Measurements from ENCODE around the gene TMEM263. TPM values are rescaled to one million over a fixed set of nuclear protein-coding genes. Genes with fewer than 3 reads are reported as not detected.
A peak's percentile ranks its signal among the peaks of the same experiment; 100 is the strongest.

Gene TMEM263
- total and polyA plus RNA-seq, 2 of the 13 experiments (the other 11 are each of a cell fraction or from before 2014, with no cell fraction given): 25.9 to 58.6 TPM

DNA sequence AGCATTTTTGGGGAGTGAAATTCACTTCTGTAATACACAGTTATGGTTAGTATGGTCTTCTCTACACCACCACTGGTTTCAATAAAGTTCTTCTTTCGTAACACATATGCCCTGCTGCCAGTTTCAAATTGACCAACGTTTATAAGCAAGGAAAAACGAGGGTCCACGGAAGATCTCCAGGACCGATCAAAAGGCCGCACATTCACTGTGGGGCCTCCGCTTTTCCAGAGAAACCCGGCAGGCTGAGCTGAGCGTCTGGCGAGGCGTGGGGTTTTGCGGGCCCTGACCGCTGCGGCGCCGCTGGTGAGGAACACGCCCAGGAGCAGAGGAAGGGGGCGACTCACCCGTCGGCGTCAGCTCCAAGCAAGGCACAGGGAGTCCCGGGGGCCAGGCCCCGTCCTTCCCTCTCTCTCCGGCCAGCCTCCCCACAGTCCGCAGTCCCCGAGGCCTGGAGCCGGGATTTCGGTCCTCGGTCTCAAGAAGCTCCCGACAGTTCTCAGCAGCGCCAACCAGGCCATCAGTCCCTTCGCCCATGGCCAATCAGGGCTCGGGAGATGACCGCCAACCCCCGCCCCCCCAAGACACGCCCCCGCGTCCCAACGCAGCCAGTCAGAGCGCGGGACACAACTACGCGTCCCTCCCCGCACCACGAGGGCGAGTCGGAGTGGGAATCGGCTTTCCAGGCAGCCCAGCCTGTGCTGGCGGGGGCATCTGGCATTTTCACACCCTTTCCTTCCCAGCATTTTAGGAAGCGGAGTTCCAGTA, 31.1 kb downstream of the TMEM263 start, which contains the start of gene MTERF2 (continued):
- TF ChIP-seq, protein P1, sequence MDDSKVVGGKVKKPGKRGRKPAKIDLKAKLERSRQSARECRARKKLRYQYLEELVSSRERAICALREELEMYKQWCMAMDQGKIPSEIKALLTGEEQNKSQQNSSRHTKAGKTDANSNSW (CRISPR knock-in tag; IDR thresholded peaks at IDR 0.05; ENCODE audit: borderline replicate concordance): no peak
- TF ChIP-seq, protein P2, sequence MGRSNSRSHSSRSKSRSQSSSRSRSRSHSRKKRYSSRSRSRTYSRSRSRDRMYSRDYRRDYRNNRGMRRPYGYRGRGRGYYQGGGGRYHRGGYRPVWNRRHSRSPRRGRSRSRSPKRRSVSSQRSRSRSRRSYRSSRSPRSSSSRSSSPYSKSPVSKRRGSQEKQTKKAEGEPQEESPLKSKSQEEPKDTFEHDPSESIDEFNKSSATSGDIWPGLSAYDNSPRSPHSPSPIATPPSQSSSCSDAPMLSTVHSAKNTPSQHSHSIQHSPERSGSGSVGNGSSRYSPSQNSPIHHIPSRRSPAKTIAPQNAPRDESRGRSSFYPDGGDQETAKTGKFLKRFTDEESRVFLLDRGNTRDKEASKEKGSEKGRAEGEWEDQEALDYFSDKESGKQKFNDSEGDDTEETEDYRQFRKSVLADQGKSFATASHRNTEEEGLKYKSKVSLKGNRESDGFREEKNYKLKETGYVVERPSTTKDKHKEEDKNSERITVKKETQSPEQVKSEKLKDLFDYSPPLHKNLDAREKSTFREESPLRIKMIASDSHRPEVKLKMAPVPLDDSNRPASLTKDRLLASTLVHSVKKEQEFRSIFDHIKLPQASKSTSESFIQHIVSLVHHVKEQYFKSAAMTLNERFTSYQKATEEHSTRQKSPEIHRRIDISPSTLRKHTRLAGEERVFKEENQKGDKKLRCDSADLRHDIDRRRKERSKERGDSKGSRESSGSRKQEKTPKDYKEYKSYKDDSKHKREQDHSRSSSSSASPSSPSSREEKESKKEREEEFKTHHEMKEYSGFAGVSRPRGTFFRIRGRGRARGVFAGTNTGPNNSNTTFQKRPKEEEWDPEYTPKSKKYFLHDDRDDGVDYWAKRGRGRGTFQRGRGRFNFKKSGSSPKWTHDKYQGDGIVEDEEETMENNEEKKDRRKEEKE (IDR thresholded peaks at IDR 0.05): no peak
- TF ChIP-seq FOXK1 (CRISPR knock-in tag; IDR thresholded peaks at IDR 0.05; ENCODE audit: borderline replicate concordance, low read depth) (0 out of 2 replicates have a peak, but pooled peaks have one; percentile 31), ZKSCAN8 (CRISPR knock-in tag; IDR thresholded peaks at IDR 0.05; ENCODE audit: borderline replicate concordance) (no peak), ZNF569 (CRISPR knock-in tag; IDR thresholded peaks at IDR 0.05; ENCODE audit: borderline replicate concordance) (no peak), RNF2 (conservative IDR thresholded peaks at IDR 0.05; ENCODE audit: low read depth) (0 out of 2 replicates have a peak, but pooled peaks have one; percentile 24), FOXA3 (CRISPR knock-in tag; IDR thresholded peaks at IDR 0.05) (no peak), ZBTB1 (CRISPR knock-in tag; IDR thresholded peaks at IDR 0.05; ENCODE audit: borderline replicate concordance) (no peak), ZNF432 (CRISPR knock-in tag; IDR thresholded peaks at IDR 0.05; ENCODE audit: borderline replicate concordance) (no peak), SNAI1 (CRISPR knock-in tag; IDR thresholded peaks at IDR 0.05; ENCODE audit: borderline replicate concordance) (peak; percentile 71; the same call in 1 of the 2 replicates), ZNF225 (CRISPR knock-in tag; IDR thresholded peaks at IDR 0.05) (peak; percentile 87), DNMT1 (CRISPR knock-in tag; IDR thresholded peaks at IDR 0.05) (no peak), ZNF652 (CRISPR knock-in tag; IDR thresholded peaks at IDR 0.05; ENCODE audit: borderline replicate concordance, low read depth) (peak; percentile 95)
- TF ChIP-seq, protein P3, sequence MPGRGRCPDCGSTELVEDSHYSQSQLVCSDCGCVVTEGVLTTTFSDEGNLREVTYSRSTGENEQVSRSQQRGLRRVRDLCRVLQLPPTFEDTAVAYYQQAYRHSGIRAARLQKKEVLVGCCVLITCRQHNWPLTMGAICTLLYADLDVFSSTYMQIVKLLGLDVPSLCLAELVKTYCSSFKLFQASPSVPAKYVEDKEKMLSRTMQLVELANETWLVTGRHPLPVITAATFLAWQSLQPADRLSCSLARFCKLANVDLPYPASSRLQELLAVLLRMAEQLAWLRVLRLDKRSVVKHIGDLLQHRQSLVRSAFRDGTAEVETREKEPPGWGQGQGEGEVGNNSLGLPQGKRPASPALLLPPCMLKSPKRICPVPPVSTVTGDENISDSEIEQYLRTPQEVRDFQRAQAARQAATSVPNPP (CRISPR knock-in tag; IDR thresholded peaks at IDR 0.05): 0 out of 2 replicates have a peak, but pooled peaks have one; percentile 52
- TF ChIP-seq, protein P4, sequence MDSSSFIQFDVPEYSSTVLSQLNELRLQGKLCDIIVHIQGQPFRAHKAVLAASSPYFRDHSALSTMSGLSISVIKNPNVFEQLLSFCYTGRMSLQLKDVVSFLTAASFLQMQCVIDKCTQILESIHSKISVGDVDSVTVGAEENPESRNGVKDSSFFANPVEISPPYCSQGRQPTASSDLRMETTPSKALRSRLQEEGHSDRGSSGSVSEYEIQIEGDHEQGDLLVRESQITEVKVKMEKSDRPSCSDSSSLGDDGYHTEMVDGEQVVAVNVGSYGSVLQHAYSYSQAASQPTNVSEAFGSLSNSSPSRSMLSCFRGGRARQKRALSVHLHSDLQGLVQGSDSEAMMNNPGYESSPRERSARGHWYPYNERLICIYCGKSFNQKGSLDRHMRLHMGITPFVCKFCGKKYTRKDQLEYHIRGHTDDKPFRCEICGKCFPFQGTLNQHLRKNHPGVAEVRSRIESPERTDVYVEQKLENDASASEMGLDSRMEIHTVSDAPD (CRISPR knock-in tag; IDR thresholded peaks at IDR 0.05): peak; percentile 43; the same call in 1 of the 2 replicates
- TF ChIP-seq, protein P5, sequence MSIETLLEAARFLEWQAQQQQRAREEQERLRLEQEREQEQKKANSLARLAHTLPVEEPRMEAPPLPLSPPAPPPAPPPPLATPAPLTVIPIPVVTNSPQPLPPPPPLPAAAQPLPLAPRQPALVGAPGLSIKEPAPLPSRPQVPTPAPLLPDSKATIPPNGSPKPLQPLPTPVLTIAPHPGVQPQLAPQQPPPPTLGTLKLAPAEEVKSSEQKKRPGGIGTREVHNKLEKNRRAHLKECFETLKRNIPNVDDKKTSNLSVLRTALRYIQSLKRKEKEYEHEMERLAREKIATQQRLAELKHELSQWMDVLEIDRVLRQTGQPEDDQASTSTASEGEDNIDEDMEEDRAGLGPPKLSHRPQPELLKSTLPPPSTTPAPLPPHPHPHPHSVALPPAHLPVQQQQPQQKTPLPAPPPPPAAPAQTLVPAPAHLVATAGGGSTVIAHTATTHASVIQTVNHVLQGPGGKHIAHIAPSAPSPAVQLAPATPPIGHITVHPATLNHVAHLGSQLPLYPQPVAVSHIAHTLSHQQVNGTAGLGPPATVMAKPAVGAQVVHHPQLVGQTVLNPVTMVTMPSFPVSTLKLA (IDR thresholded peaks at IDR 0.05): peak; percentile 58
- TF ChIP-seq, protein P6, sequence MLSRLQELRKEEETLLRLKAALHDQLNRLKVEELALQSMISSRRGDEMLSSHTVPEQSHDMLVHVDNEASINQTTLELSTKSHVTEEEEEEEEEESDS (CRISPR knock-in tag; IDR thresholded peaks at IDR 0.05; ENCODE audit: borderline replicate concordance): no peak
- TF ChIP-seq, protein P7, sequence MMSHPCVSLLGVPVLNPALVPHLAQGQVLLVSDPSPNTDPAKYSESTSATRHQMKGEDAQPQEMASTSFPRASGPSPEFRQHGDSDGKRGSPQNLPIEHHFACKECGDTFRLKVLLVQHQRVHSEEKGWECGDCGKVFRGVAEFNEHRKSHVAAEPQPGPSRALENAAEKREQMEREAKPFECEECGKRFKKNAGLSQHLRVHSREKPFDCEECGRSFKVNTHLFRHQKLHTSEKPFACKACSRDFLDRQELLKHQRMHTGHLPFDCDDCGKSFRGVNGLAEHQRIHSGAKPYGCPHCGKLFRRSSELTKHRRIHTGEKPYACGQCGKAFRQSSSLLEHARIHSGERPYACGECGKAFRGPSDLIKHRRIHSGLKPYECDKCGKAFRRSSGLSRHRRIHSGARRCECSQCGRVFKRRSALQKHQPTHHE (CRISPR knock-in tag; IDR thresholded peaks at IDR 0.05; ENCODE audit: borderline replicate concordance): peak; percentile 70; the same call in 1 of the 2 replicates
